ENCODE data around the gene DQX1. TPM values are rescaled to one million over a fixed set of nuclear protein-coding genes. Genes with fewer than 3 reads are reported as not detected.

DQX1 gene
- total RNA-seq, 1 experiment from 2014 or later = 0.71 TPM

DNA sequence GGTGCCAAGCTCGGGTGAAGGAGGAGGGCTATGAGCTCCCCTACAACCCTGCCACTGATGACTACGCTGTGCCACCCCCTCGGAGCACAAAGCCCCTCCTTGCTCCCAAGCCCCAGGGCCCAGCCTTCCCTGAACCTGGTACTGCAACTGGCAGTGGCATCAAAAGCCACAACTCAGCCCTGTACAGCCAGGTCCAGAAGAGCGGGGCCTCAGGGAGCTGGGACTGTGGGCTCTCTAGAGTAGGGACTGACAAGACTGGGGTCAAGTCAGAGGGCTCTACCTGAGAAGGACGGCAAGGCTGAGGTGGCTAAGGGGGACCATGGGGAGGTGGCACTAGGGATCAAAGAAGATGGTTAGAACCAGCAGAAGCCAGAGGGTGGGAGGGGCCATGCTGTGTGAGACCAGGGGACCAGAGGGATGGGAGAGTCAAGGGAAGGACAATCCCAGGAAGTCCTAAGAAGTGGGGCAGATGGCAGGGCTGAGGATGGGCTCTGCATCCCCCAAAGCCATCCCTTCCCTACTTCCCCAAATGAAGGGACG is 30.9 kb upstream of the DQX1 start:
- Histone ChIP-seq H3K27me3 (replicated peaks; ENCODE audit: insufficient read depth, low read depth, low read length, poor library complexity) (no peaks in the 10 kb centered on the region), H3K27ac (ENCODE audit: low read depth, low read length, poor library complexity, severe bottlenecking) (no peak overlapping the region), H3K9me3 (ENCODE audit: low read depth, low read length, poor library complexity, severe bottlenecking) (no peaks in the 10 kb centered on the region), H3K36me3 (ENCODE audit: insufficient read depth, low read length, poor library complexity, severe bottlenecking) (peaks cover 7% of the 10 kb centered on the region), H3K4me1 (ENCODE audit: insufficient read depth, low read length, poor library complexity, severe bottlenecking) (no peaks in the 10 kb centered on the region), H3K4me3 (ENCODE audit: low read depth, low read length, poor library complexity, severe bottlenecking) (no peak overlapping the region)
- no TSS peak for BruUV-seq (replicated peaks)
- TF ChIP-seq, protein P1, sequence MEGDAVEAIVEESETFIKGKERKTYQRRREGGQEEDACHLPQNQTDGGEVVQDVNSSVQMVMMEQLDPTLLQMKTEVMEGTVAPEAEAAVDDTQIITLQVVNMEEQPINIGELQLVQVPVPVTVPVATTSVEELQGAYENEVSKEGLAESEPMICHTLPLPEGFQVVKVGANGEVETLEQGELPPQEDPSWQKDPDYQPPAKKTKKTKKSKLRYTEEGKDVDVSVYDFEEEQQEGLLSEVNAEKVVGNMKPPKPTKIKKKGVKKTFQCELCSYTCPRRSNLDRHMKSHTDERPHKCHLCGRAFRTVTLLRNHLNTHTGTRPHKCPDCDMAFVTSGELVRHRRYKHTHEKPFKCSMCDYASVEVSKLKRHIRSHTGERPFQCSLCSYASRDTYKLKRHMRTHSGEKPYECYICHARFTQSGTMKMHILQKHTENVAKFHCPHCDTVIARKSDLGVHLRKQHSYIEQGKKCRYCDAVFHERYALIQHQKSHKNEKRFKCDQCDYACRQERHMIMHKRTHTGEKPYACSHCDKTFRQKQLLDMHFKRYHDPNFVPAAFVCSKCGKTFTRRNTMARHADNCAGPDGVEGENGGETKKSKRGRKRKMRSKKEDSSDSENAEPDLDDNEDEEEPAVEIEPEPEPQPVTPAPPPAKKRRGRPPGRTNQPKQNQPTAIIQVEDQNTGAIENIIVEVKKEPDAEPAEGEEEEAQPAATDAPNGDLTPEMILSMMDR (conservative IDR thresholded peaks at IDR 0.05; ENCODE audit: low read depth, low read length) = no peak
- no peak for TF ChIP-seq EZH2 (IDR thresholded peaks at IDR 0.05; ENCODE audit: borderline replicate concordance, low read depth, low read length, poor library complexity, severe bottlenecking)
- CTCF ChIA-PET = no interaction called here
- POLR2A ChIA-PET (ENCODE audit: low non-redundant PET) = no interaction called here
- no peak for DNase-seq (ENCODE audit: low spot score)
- intact Hi-C loops (cut with micrococcal nuclease; ENCODE audit: unreplicated experiment) = no loop called here

GRCh38 chr2:74556159-74556558 is 30.1 kb upstream of the DQX1 start:
- H3K27me3 ChIP-seq (replicated peaks; ENCODE audit: insufficient read depth, low read depth, low read length, poor library complexity) = no peaks in the 10 kb centered on the region
- peaks cover 7% of the 10 kb centered on the region for H3K36me3 ChIP-seq (ENCODE audit: insufficient read depth, low read length, poor library complexity, severe bottlenecking)
- TF ChIP-seq, protein P1 (conservative IDR thresholded peaks at IDR 0.05; ENCODE audit: low read depth, low read length) = no peak
- no peak for TF ChIP-seq EZH2 (IDR thresholded peaks at IDR 0.05; ENCODE audit: borderline replicate concordance, low read depth, low read length, poor library complexity, severe bottlenecking)
- ChIA-PET POLR2A (ENCODE audit: low non-redundant PET) (no interaction called here), CTCF (no interaction called here)
- no peaks in the 10 kb centered on the region for H3K4me1 ChIP-seq (ENCODE audit: insufficient read depth, low read length, poor library complexity, severe bottlenecking)
- H3K4me3 ChIP-seq (ENCODE audit: low read depth, low read length, poor library complexity, severe bottlenecking) = no peak overlapping the region
- BruUV-seq (replicated peaks) = no TSS peak
- H3K9me3 ChIP-seq (ENCODE audit: low read depth, low read length, poor library complexity, severe bottlenecking) = no peaks in the 10 kb centered on the region
- H3K27ac ChIP-seq (ENCODE audit: low read depth, low read length, poor library complexity, severe bottlenecking) = no peak overlapping the region
- intact Hi-C loops (cut with micrococcal nuclease; ENCODE audit: unreplicated experiment) = no loop called here
- no peak for DNase-seq (ENCODE audit: low spot score)

DNA sequence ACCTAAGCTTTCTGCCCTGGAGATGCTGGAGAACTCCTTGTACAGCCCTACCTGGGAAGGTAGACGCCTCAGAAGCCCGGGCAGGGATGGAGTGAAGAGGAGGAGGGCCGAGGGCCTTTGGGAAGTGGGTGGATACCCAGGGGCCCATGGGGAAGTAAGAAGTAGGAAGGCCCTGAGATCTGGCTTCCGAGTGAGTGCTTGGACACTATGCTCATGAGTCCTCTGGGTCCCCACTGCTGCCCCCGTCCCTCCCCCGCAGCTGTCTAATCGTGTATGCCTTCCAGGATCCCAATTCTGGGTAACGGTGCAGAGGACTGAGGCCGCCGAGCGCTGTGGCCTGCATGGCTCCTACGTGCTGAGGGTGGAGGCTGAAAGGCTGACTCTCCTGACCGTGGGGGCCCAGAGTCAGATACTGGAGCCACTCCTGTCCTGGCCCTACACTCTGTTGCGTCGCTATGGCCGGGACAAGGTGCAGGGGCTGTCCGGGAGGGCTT is 29.6 kb upstream of the DQX1 start:
- Histone ChIP-seq H3K36me3 (ENCODE audit: insufficient read depth, low read length, poor library complexity, severe bottlenecking) (peaks cover 7% of the 10 kb centered on the region), H3K27me3 (replicated peaks; ENCODE audit: insufficient read depth, low read depth, low read length, poor library complexity) (no peaks in the 10 kb centered on the region), H3K4me1 (ENCODE audit: insufficient read depth, low read length, poor library complexity, severe bottlenecking) (no peaks in the 10 kb centered on the region), H3K4me3 (ENCODE audit: low read depth, low read length, poor library complexity, severe bottlenecking) (peak overlapping the region; percentile 76), H3K9me3 (ENCODE audit: low read depth, low read length, poor library complexity, severe bottlenecking) (no peaks in the 10 kb centered on the region), H3K27ac (ENCODE audit: low read depth, low read length, poor library complexity, severe bottlenecking) (no peak overlapping the region)
- intact Hi-C loops (cut with micrococcal nuclease; ENCODE audit: unreplicated experiment) = no loop called here
- no peak for TF ChIP-seq EZH2 (IDR thresholded peaks at IDR 0.05; ENCODE audit: borderline replicate concordance, low read depth, low read length, poor library complexity, severe bottlenecking)
- TF ChIP-seq, protein P1 (conservative IDR thresholded peaks at IDR 0.05; ENCODE audit: low read depth, low read length) = no peak
- BruUV-seq (replicated peaks) = no TSS peak
- DNase-seq (ENCODE audit: low spot score) = no peak
- ChIA-PET POLR2A (ENCODE audit: low non-redundant PET) (no interaction called here), CTCF (no interaction called here)
